Measurements from ENCODE around the gene TCF7L1. TPM values are rescaled to one million over a fixed set of nuclear protein-coding genes. Genes with fewer than 3 reads are reported as not detected.

TCF7L1 gene
- total RNA-seq, 1 donor from 2014 or later = 30.8 TPM

DNA sequence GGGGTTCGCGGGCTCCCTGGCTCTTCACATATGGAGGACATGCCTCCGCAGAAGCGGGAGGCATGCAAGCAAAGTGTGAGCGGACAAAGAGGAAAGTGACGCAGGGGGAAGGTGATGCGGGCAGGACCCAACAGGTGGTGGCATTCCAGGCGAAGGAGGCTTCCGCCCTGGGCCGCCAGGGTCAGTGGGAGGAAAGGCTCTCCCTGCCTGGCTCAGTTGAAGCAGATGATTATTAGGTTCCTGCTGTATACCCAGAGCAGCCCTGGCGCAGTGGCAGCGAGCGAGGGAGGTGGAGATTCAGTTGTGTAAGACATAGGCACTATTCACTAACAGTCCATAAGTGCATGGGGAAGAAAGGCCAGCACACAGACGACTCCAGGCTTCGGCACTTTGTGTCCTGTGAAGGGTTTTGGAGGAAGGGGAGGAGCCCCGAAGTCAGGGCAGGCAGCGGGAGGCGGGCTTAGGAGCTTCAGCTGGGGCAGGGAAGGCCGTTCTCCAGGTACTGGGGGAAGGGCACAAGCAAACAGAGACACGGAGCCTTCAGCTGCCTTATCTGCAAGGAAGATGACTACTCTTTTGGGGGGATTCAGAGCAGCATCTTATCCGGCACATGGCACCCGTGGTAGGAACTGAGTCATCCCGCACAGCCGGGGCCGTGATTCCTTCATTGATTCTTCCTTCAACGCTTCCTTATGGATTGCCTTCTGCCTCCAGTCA lies 104.8 kb downstream of the TCF7L1 start:
- Mint-ChIP-seq H3K4me3 (ENCODE audit: unreplicated experiment) (peak overlapping the region; percentile 46), H3K9me3 (ENCODE audit: unreplicated experiment) (no peaks in the 10 kb centered on the region), H3K27me3 (ENCODE audit: low read depth, unreplicated experiment) (no peaks in the 10 kb centered on the region), H3K36me3 (ENCODE audit: low read depth, unreplicated experiment) (peaks cover 9% of the 10 kb centered on the region), H3K4me1 (ENCODE audit: low read depth, unreplicated experiment) (peaks cover 18% of the 10 kb centered on the region), H3K27ac (ENCODE audit: unreplicated experiment) (peak overlapping the region; percentile 18)
- no peak overlapping the region for H3K4me3 ChIP-seq (ENCODE audit: insufficient read depth, low read depth, low read length)
- H3K4me2 ChIP-seq (ENCODE audit: low read length) = peak overlapping the region; percentile 7
- H2AFZ ChIP-seq (ENCODE audit: low read depth, low read length) = no peak overlapping the region
- no peak overlapping the region for H3K27ac ChIP-seq (ENCODE audit: low read depth, low read length)
- H3K9ac ChIP-seq (ENCODE audit: low read length) = no peak overlapping the region
- no peaks in the 10 kb centered on the region for H3K36me3 ChIP-seq (ENCODE audit: insufficient read depth, low read length)
- H3K4me1 ChIP-seq (ENCODE audit: insufficient read depth, low read length) = no peaks in the 10 kb centered on the region
- no peaks in the 10 kb centered on the region for H3K9me3 ChIP-seq (ENCODE audit: insufficient read depth, low read depth, low read length)
- DNase-seq (ENCODE audit: low read depth) = no peak
- H3K27me3 ChIP-seq (ENCODE audit: insufficient read depth, low read length) = no peaks in the 10 kb centered on the region
- FAIRE-seq = no peak
- H3K79me2 ChIP-seq (ENCODE audit: insufficient read depth, low read length) = no peaks in the 10 kb centered on the region
- TF ChIP-seq EZH2 (IDR thresholded peaks at IDR 0.05; ENCODE audit: insufficient read depth, low read length) = no peak
- H4K20me1 ChIP-seq (ENCODE audit: insufficient read depth, low read length) = peaks cover 36% of the 10 kb centered on the region

- no peaks in the 10 kb centered on the region for H3K36me3 ChIP-seq (ENCODE audit: insufficient read depth, low read length)
- Mint-ChIP-seq H3K36me3 (ENCODE audit: low read depth, unreplicated experiment) (peaks cover 9% of the 10 kb centered on the region), H3K4me1 (ENCODE audit: low read depth, unreplicated experiment) (peaks cover 18% of the 10 kb centered on the region), H3K27ac (ENCODE audit: unreplicated experiment) (peak overlapping the region; percentile 18), H3K4me3 (ENCODE audit: unreplicated experiment) (no peak overlapping the region), H3K27me3 (ENCODE audit: low read depth, unreplicated experiment) (no peaks in the 10 kb centered on the region), H3K9me3 (ENCODE audit: unreplicated experiment) (peaks cover 4% of the 10 kb centered on the region)
- no peak overlapping the region for H3K9ac ChIP-seq (ENCODE audit: low read length)
- H2AFZ ChIP-seq (ENCODE audit: low read depth, low read length) = no peak overlapping the region
- H3K4me3 ChIP-seq (ENCODE audit: insufficient read depth, low read depth, low read length) = no peak overlapping the region
- H3K9me3 ChIP-seq (ENCODE audit: insufficient read depth, low read depth, low read length) = no peaks in the 10 kb centered on the region
- no peak for FAIRE-seq
- DNase-seq (ENCODE audit: low read depth) = no peak
- no peaks in the 10 kb centered on the region for H3K4me1 ChIP-seq (ENCODE audit: insufficient read depth, low read length)
- no peaks in the 10 kb centered on the region for H3K79me2 ChIP-seq (ENCODE audit: insufficient read depth, low read length)
- TF ChIP-seq CTCF (IDR thresholded peaks at IDR 0.05; ENCODE audit: insufficient read depth, low read depth, low read length) = no peak
- TF ChIP-seq EZH2 (IDR thresholded peaks at IDR 0.05; ENCODE audit: insufficient read depth, low read length) = no peak
- no peak overlapping the region for H3K27ac ChIP-seq (ENCODE audit: low read depth, low read length)
- H3K27me3 ChIP-seq (ENCODE audit: insufficient read depth, low read length) = no peaks in the 10 kb centered on the region
- peaks cover 37% of the 10 kb centered on the region for H4K20me1 ChIP-seq (ENCODE audit: insufficient read depth, low read length)
- H3K4me2 ChIP-seq (ENCODE audit: low read length) = peak overlapping the region; percentile 7
These were observed 105.4 kb downstream of the TCF7L1 start for GRCh38 chr2:85238607-85239006.

- no peak overlapping the region for H3K4me3 ChIP-seq (ENCODE audit: insufficient read depth, low read depth, low read length)
- H3K4me1 ChIP-seq (ENCODE audit: insufficient read depth, low read length) = no peaks in the 10 kb centered on the region
- peaks cover 18% of the 10 kb centered on the region for H3K4me1 Mint-ChIP-seq (ENCODE audit: low read depth, unreplicated experiment)
- no peaks in the 10 kb centered on the region for H3K79me2 ChIP-seq (ENCODE audit: insufficient read depth, low read length)
- peaks cover 39% of the 10 kb centered on the region for H4K20me1 ChIP-seq (ENCODE audit: insufficient read depth, low read length)
- H3K4me3 Mint-ChIP-seq (ENCODE audit: unreplicated experiment) = no peak overlapping the region
- H3K9me3 ChIP-seq (ENCODE audit: insufficient read depth, low read depth, low read length) = no peaks in the 10 kb centered on the region
- no peak overlapping the region for H3K9ac ChIP-seq (ENCODE audit: low read length)
- FAIRE-seq (no peak), DNase-seq (ENCODE audit: low read depth) (no peak)
- H3K36me3 Mint-ChIP-seq (ENCODE audit: low read depth, unreplicated experiment) = peaks cover 9% of the 10 kb centered on the region
- peaks cover 4% of the 10 kb centered on the region for H3K9me3 Mint-ChIP-seq (ENCODE audit: unreplicated experiment)
- TF ChIP-seq CTCF (IDR thresholded peaks at IDR 0.05; ENCODE audit: insufficient read depth, low read depth, low read length) = no peak
- TF ChIP-seq EZH2 (IDR thresholded peaks at IDR 0.05; ENCODE audit: insufficient read depth, low read length) = no peak
- H3K36me3 ChIP-seq (ENCODE audit: insufficient read depth, low read length) = no peaks in the 10 kb centered on the region
- H3K27me3 Mint-ChIP-seq (ENCODE audit: low read depth, unreplicated experiment) = no peaks in the 10 kb centered on the region
- no peak overlapping the region for H3K27ac ChIP-seq (ENCODE audit: low read depth, low read length)
- H3K27ac Mint-ChIP-seq (ENCODE audit: unreplicated experiment) = no peak overlapping the region
- no peak overlapping the region for H3K4me2 ChIP-seq (ENCODE audit: low read length)
- H3K27me3 ChIP-seq (ENCODE audit: insufficient read depth, low read length) = no peaks in the 10 kb centered on the region
- H2AFZ ChIP-seq (ENCODE audit: low read depth, low read length) = no peak overlapping the region
These were observed 105.9 kb downstream of the TCF7L1 start for GRCh38 chr2:85239102-85239501.

Data from astrocyte (in vitro differentiated cells and primary cell).